ENCODE data around the gene PRND.
"Not testable (repeated sequence)": the region's sequence is repeated elsewhere in the genome, so short reads cannot be mapped to it uniquely, and the experiment has no call there.

Gene PRND

DNA sequence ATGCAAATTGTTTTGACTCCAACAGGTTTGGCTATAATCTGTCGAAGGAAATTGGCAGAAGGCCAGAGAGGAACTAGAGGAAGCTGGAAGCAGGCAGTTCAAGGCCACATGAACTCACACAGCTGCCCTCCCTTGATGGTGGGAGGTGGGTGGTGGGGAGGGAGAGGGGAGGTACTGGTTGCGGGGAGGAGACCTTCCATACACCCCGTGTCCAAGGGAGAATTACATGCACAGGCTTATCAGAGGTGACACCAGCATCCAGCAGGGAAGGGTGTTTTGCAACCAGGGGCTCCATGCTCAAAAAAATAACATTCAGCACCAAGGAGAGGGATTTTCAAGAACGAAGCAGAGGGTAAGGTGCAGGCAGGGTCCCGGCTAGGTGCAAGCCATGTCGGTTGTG, 9.1 kb downstream of the PRND start:
- in situ Hi-C loops (cut with HindIII; ENCODE audit: low sequenced_read_pairs): no loop called here

DNA sequence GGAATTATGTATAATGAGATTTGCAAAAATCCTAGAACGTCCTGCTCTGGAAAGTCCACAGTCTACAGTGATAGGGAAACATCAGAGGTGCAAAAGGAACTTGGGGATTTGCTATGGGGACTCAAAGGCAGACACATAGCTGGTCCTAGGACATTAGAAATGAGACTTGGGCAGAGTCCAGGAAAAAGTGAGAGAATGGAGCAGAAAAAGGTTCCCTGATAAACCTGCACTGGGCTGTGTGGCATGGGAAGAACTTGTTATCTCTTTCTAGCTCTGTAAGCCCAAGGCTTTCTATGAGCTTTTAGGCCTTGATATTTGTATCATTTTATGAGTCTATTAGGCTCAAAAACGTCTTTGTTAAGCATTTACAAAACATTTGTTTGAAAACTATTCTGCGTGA, 15.2 kb downstream of the PRND start:
- in situ Hi-C loops (cut with HindIII; ENCODE audit: low sequenced_read_pairs): no loop called here

DNA sequence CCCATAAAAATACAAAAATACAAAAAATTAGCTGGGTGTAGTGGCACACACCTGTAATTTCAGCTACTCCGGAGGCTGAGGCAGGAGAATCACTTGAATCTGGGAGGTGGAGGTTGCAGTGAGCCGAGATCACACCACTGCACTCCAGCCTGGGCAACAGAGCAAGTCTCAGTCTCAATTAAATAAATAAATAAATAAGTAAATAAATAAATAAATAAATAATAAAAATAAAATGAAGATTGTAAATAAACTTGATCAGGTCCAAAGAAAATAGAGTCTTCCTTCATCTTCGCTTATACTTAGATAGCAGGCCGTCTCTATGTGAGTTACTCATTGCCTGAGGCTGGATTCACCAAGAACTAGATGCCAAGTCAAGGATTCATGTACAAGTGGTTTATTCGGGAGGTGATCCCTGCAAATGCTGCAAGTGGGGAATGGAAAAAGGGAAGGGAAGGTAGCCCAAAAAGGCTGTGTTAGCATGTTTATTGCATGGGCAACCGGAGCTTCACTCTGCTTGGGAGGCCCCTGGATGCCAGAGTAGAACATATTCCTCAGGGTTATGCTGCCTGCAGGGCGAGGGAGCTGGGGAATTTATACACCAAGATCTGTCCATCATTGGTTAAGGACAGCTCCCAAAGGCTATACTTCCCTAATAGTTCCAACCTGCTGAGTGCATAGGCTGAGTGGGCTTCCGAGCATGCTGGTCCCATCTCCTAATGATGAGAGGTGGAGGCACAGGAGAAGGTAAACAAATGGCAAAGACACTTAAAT, 16.3 kb downstream of the PRND start:
- in situ Hi-C loops (cut with HindIII; ENCODE audit: low sequenced_read_pairs): no loop called here

DNA sequence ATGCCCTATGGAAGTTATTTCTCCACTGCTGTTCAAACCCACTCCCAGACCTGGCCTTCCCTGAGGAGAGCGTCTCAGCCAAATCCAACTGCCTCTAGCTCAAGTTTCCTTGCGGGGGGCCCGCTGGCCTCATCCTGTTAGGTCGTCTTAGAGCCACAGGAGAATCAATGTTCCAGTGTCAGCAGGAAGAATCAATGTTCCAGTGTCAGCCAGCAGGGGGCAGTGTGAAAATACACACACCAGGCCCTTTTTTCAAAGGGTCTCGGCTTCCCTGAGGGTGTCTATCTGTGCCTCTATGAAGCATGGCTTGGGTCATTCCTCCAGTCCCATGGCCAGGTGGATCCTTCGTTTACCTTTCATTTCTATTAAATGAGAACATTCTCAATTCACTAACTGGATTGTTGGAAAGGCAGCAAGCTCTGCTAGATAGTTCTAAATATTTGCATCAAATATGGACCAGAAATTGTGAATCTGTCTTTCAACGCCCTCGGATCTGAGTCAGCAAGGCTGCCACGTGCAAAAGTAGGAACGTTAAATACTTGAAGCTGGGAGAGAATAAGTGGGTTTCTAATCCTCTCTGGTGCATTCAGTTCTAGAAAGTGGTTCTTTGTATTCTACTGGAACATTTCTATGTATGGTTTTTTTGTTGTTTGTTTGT, 19.2 kb downstream of the PRND start:
- in situ Hi-C loops (cut with HindIII; ENCODE audit: low sequenced_read_pairs): no loop called here

DNA sequence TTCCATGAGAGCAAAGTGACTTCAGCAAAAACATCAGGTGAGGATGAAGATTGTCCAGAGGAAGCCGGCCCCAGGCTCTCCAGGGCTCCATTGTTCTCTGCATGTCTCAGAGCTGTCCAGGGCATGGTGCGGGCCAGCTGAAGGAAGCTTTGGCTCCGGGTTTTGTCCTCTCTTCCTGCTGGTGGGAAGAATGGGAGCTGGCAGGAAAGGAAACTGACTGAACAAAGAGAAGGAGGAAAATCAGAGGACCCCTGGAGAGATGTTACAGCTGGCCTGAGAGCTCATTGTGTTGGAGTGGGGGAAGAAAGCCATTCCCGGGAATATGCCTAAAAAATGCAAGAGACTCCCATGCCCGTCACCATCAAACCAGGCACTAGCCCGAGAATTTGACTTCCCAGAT, 27.1 kb downstream of the PRND start:
- in situ Hi-C loops (cut with HindIII; ENCODE audit: low sequenced_read_pairs): loop anchor here (5.0 kb wide), 1 partner anchor 48 kb away; no protein-coding TSS in a partner anchor

DNA sequence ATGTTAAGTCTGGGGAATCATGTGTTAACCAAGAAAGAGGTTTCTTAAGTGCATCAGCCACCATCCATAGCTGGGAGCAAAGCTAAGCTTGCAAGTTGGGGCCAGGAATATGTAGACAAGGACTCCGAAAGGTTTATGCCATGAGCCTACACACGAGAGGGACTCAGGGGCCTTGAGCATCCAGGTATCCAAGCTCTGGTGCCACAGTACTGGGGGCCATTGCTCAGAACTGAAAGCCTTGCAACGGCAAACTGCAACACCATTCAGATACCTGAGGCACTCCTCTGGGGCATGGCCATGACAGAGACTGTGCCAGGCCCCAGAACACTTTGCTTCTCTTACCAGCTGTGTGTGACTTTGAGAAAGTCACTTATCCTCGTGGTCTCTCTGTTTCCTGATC, 27.6 kb downstream of the PRND start:
- in situ Hi-C loops (cut with HindIII; ENCODE audit: low sequenced_read_pairs): loop anchor here (5.0 kb wide), 1 partner anchor 48 kb away; no protein-coding TSS in a partner anchor

DNA sequence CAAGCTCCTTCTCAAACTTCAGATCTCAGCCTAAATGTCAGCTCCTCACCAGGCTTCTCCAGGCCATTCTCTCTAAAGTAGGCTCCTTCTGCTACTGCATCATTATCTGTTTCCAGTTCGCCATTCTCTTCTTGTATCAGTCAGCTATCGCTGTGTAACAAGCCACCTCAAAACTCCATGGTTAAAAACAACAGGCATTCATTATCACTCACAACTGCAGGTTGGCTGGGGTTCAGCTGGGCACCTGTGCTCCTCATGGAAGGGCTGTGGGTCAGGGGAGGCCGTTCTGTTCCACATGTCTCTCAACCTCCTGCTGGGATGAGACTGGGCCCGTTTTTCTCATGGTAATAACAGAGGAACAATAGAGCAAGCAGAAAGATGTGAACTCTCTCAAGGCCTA, 28.7 kb downstream of the PRND start:
- in situ Hi-C loops (cut with HindIII; ENCODE audit: low sequenced_read_pairs): no loop called here

DNA sequence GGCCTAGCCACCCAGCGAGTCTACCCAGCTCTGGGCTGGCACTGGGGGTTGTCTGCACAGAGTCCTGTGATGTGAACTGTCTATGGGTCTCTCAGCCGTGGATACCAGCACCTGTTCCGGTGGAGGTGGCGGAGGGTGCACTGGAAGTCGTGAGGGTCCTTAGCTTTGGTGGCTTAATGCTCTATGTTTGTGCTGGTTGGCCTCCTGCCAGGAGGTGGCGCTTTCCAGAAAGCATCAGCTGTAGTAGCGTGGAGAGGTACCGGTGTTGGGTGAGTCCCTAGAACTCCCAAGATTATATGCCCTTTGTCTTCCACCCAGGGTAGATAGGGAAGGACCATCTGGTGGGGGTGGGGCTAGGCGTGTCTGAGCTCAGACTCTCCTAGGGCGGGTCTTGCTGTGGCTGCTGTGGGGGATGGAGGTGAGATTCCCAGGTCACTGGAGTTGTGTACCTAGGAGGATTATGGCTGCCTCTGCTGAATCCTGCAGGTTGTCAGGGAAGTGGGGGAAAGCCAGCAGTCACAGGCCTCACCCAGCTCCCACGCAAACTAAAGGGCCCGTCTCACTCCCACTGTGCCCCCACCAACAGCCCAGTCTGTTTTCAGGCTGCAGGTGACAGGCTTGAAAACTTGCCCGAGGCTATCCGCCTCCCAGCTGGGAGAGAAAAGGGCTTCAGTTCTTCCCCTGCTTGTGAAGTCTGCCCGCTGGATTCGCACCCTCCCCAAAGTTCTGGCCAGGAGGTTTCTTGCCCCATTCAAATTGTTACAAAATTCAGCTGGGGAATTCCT, 37.6 kb downstream of the PRND start:
- in situ Hi-C loops (cut with HindIII; ENCODE audit: low sequenced_read_pairs): not testable (repeated sequence)

DNA sequence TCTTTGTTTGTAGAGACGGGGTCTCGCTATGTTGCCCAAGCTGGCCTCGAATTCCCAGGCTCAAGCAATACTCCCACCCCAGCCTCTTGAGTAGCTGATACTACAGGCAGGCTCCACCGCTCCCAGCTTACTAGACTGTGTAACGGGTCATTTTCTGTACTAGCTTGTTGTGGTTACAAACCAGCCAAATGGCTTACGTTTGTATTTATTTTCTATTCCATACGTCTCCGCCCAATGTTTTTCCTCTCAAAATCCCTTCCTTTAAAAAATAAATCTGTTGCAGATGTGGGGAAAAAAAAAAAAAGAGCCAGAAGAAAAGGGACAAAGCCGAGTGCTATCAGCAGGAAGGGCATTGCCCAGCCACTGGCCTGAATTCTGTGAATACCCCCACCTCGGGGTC, 41.6 kb downstream of the PRND start:
- in situ Hi-C loops (cut with HindIII; ENCODE audit: low sequenced_read_pairs): no loop called here

DNA sequence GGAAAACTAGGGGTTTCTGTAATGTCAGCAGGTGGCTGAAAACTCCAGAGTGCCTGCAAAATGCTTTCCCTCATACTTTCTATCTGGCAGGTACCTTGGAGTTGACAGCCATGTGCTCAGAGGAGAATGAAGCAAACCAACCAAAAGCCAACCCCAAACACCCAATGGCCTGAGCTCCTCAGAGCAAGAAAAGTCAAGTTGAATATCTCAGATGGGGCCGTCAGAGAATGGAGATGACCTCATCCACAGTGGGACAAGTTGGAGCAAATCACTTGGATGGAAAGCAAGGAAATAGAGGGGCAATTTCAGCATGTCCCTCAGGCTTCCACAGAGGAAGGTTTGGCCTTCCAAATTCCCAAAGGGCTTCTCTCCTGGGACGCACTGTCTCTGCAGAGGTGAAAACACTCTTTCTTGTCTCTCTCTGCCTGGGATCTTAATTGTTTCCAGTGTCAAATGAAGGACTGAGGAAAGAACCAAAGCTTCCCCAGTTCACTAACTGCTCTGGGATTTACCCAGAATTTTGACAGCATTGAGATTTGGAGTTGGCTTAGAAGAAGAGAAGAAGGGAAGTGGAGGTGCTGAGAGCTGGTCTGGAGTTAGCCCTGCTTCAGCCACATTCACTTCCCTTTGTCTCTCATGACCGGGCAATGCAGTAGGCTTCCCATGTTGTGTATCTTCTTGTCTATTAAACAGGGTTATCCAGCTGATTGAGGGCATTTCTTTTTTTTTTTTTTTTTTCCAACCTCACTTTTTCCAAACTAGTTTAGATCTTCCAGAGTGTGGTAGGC, 42.2 kb downstream of the PRND start:
- in situ Hi-C loops (cut with HindIII; ENCODE audit: low sequenced_read_pairs): no loop called here

DNA sequence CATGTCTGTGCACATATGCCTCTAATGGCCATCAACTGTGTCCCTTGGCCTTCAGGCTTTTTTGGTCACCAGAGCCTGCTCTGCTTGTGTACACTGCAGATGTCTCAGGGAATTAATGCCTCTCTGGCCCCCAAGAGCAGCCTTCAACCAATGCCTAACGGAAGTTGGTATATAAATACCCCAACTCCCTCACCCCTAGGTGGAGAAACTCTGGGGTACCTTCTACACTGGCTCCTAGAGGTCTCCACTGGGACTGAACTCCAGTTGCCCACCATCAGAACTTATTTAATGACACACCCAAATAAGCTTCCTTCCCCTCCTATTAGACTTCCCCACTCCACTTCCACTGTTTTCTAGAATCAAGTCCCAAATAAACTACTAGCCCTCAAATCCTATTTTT, 43.1 kb downstream of the PRND start:
- in situ Hi-C loops (cut with HindIII; ENCODE audit: low sequenced_read_pairs): no loop called here

DNA sequence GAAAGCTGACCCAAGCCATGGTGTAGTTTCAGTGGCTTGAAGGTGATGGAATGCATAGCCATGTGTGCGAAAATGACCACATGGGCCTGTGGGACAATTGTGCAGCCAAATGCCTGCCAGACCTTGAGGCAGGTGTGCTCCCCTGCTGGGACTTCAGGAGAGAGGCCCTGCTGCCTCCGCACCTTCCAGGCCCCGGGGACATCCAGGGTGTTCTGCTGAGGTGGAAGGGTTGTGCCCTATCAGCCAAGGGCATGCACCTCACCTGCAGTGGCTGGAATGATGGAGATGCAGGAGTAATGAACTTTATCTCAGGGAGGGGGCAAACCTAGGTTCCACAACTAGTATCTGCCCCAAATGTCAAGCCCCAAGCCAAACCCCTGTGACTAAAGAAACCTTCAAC, 44.0 kb downstream of the PRND start:
- in situ Hi-C loops (cut with HindIII; ENCODE audit: low sequenced_read_pairs): no loop called here

DNA sequence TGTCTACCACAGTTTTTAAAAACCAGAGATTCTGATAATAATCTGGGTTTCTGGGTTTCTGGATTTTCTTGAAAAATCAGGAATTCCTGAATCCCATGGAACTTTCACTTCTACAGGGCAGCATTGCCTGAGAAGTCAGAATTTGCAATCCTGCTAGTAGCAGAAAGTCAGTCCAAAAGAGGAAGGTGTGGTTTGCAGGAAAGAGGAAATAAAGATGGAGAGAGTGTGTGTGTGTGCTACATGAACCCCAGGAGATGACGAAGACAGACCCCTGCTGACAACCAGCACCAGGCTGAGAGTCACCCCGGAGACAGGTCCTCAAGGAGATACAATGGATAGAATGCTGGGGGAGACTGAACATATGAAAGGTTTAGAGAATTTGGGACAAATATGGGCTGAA, 44.9 kb downstream of the PRND start:
- in situ Hi-C loops (cut with HindIII; ENCODE audit: low sequenced_read_pairs): no loop called here

DNA sequence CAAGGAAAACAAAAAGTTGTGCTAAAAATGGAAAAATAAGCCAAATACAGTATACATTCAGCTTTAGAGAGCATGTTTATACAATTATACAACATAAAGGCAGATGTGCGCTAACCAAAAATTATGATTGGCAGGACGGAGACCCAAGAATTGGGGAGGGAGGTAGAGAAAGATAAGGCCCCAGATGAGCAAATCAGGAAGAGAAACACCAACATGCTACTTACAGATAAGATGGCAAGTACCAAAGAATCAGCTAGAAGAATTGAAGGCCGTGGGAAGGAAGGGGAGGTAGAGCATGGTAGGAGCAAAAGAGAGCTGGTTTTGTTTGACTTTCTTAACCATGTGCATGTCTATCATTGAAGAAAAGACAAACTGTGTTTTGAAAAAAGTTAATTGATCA, 45.4 kb downstream of the PRND start:
- in situ Hi-C loops (cut with HindIII; ENCODE audit: low sequenced_read_pairs): no loop called here

DNA sequence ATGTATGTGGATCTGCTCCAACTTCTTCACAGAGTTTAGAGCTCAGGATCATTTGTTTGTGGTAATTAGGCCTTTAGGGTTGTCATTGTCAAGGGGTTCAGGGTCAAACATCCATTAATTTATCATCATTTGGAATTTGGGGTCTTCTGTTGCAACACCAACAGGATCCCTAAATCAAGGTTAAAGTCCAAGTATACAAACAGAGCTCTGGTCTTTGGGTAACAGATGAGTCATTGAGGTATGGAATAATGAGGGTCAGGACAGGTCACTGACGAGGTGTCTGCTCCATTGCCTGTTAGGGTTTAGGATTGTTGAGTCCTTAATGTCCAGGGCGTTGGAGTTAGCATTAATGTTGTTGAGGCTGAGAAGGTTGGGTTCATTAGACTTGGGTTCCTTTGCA, 47.6 kb downstream of the PRND start:
- in situ Hi-C loops (cut with HindIII; ENCODE audit: low sequenced_read_pairs): no loop called here

DNA sequence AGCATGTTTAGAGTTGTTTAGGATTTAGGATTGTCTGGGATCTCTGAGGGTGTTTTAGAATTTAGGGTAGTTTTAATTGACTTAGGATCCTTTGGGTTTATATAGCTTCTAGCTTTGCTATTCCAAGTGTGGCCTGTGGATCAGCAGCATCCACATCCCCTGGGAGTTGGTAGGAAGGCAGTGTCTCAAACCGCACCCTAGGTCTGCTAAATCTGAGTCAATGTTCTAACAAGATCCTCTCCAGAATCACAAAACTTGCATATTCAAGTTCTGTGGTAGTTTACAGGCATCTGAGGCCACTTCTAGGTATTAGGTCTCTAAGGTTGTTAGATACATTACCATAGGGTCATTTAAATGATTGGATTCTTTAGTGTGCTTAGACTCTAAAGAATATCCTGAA, 48.3 kb downstream of the PRND start:
- in situ Hi-C loops (cut with HindIII; ENCODE audit: low sequenced_read_pairs): no loop called here

DNA sequence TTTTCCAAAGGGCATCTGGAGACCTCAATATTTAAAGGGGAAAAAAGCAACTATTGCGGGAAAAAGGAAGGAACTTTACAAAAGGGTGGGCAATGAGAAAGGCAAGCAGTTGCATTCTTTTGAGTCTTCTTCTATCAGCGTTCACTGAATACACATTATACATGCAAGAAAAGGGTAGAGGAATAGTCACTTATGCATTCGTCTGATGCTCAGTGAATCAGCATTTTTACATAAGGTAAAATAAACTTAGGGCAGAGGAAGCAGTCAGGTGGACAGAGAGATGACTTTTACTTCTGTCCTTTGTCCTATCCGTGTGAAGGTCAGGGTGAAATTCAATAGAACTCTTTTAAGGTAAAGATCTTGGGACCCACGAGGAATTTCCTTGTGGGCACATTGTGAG, 49.3 kb downstream of the PRND start:
- in situ Hi-C loops (cut with HindIII; ENCODE audit: low sequenced_read_pairs): no loop called here

DNA sequence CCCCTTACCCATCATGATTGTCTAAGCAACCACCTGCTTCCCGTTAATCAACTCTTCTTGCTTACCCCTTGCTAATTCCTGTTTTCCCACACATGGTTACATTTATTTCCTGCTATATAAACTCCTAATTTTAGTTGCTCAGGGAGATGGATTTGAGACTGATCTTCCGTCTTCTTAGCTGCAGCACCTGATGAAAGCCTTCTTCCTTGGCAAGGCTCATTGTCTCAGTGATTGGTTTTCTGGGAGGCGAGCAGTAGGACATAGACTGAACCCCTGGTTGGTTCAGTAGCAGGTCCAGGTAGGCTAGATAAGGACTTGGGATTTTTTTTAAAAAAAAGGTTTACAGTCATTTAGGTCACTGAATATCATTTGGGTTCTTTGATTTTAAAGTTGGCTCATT, 50.4 kb downstream of the PRND start:
- in situ Hi-C loops (cut with HindIII; ENCODE audit: low sequenced_read_pairs): no loop called here

DNA sequence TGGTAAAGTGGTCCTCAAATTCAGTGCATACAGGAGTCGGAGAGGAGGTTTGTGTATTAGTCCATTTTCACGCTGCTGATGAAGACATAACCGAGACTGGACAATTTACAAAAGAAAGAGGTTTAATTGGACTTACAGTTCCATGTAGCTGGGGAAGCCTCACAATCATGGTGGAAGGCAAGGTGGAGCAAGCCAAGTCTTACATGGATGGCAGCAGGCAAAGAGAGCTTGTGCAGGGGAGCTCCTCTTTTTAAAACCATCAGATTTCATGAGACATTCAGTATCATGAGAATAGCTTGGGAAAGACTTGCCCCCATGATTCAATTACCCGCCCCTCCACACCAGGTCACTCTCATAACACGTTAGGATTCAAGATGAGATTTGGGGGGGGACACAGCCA, 51.3 kb downstream of the PRND start:
- in situ Hi-C loops (cut with HindIII; ENCODE audit: low sequenced_read_pairs): not testable (repeated sequence)

DNA sequence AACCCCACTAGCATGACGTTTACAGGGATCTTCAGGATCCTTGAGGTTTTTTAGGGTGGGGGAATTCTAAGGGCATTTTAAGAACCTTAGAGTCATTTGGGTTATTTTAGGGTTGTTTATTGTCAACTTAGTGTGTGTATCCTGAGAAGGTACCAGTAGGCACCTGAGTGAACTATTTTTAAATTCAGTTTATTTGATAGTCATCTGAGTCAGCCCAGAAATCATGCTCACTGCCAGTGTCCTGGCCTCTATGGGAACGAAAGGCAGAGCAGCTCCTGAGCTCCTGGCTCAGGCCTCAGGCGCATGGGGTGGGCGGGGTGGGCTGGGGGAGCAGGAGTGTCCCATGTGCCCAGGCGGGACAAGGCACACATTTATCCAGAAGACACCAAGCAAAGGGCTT, 52.0 kb downstream of the PRND start:
- in situ Hi-C loops (cut with HindIII; ENCODE audit: low sequenced_read_pairs): no loop called here

DNA sequence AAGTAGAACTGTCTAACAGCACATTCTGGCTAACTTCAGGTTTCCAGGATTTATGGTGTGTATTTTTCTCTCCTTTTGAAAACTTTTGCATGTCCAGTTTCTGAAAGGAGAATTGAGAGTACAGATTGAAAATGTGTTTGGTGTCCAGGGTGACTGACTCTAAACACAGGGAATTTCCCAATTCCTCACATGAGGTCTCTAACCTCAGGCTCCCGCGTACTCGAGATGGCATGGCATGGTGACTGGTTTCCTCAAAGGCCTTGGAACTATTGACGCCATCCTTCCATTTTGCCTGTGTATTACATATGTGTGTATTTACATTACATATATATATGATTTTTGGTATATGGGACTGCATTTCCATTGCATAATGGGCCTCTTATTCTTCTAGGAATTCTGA, 52.5 kb downstream of the PRND start:
- in situ Hi-C loops (cut with HindIII; ENCODE audit: low sequenced_read_pairs): no loop called here

Measured in endothelial cell of hepatic sinusoid (primary cell).